Hair follicle dermal papilla cell (primary cell): ENCODE results near the gene SPOCK1. TPM values are rescaled to one million over a fixed set of nuclear protein-coding genes. Genes with fewer than 3 reads are reported as not detected.

Experiments
- small RNA-seq: library from RNA; depleted of rRNA; stranded (forward); fragments of <200 nt; gene quantifications from one replicate; pipeline ENCODE3, GENCODE V24; 2012
- total RNA-seq: library from RNA; depleted of rRNA; stranded (reverse); fragments of >200 nt; gene quantifications from 2 replicates; pipeline ENCODE4 v1.2.3, GENCODE V29; 2012

The SPOCK1 gene
- 6.2 and 11.5 TPM in 2 replicates for total RNA-seq

GRCh38 chr5:137498736-137499505 is at the start of gene SPOCK1:
SPOCK1 (minus strand) TSS chr5:137499326.

Small RNAs within 50 kb of the gene (small RNA-seq; reads per million reads assigned to genes)
- gene RNA5SP193: not detected

Other genes starting within 250 kb of the SPOCK1 start
- gene KLHL3, start 236.8 kb upstream of the SPOCK1 start, total RNA-seq: 0.65 and 0.73 TPM in 2 replicates